Measurements from ENCODE around the gene TCTA. TPM values are rescaled to one million over a fixed set of nuclear protein-coding genes. Genes with fewer than 3 reads are reported as not detected.
"Not testable (repeated sequence)": the region's sequence is repeated elsewhere in the genome, so short reads cannot be mapped to it uniquely, and the experiment has no call there.

TCTA gene
- total RNA-seq, 4 donors from 2014 or later = 50.4 to 177 (median 94.8) TPM

- Histone ChIP-seq H3K27ac (peak overlapping the region in 2 of 3 donors; percentile 16 to 66), H3K36me3 (no peaks in the 10 kb centered on the region), H3K4me1 (peaks cover 51 to 81% of the 10 kb centered on the region in 2 donors), H3K4me3 (replicated peaks in 1 of 3) (no peak overlapping the region), H3K9me3 (no peaks in the 10 kb centered on the region), H3K27me3 (no peaks in the 10 kb centered on the region)
- WGBS, 2 donors = 24 to 45% methylated on average over 2 of the region's 2 CpGs
- intact Hi-C loops (cut with DNase I) = no loop called here
- TF ChIP-seq CTCF (IDR thresholded peaks at IDR 0.05) = no peak
- TF ChIP-seq POLR2A (IDR thresholded peaks at IDR 0.05) = no peak
- DNase-seq = peak; percentile 70 to 80
Measured at GRCh38 chr3:49401766-49402165, 10.5 kb upstream of the TCTA start.

GRCh38 chr3:49403891-49404290 is 8.3 kb upstream of the TCTA start:
- Histone ChIP-seq H3K9me3 (no peaks in the 10 kb centered on the region), H3K36me3 (no peaks in the 10 kb centered on the region), H3K4me1 (peaks cover 49 to 89% of the 10 kb centered on the region in 2 donors), H3K4me3 (replicated peaks in 1 of 3) (no peak overlapping the region), H3K27ac (no peak overlapping the region), H3K27me3 (no peaks in the 10 kb centered on the region)
- intact Hi-C loops (cut with DNase I) = no loop called here
- WGBS, 2 donors = 94 to 96% methylated on average over 4 to 5 of the region's 5 CpGs
- TF ChIP-seq CTCF (IDR thresholded peaks at IDR 0.05) = no peak
- TF ChIP-seq POLR2A (IDR thresholded peaks at IDR 0.05) = no peak
- DNase-seq = no peak

- H3K9me3 ChIP-seq; H3K4me3 ChIP-seq (replicated peaks in 1 of 3); H3K36me3 ChIP-seq; H3K27me3 ChIP-seq; intact Hi-C loops (cut with DNase I): not testable (repeated sequence)
- Histone ChIP-seq H3K27ac (peak overlapping the region; percentile 9 to 68 (median 61)), H3K4me1 (peaks cover 66 to 88% of the 10 kb centered on the region in 2 donors)
- DNase-seq = peak; percentile 88
- 15 to 21% methylated on average over 9 of the region's 9 CpGs for WGBS, 2 donors
Measured at GRCh38 chr3:49405570-49405969, 6.7 kb upstream of the TCTA start.

- Histone ChIP-seq H3K36me3 (no peaks in the 10 kb centered on the region), H3K4me1 (peaks cover 59 to 79% of the 10 kb centered on the region in 2 donors), H3K27ac (peak overlapping the region; percentile 9 to 64 (median 61)), H3K27me3 (no peaks in the 10 kb centered on the region), H3K9me3 (no peaks in the 10 kb centered on the region), H3K4me3 (replicated peaks in 1 of 3) (no peak overlapping the region)
- TF ChIP-seq POLR2A (IDR thresholded peaks at IDR 0.05) = no peak
- TF ChIP-seq CTCF (IDR thresholded peaks at IDR 0.05) = no peak
- DNase-seq = no peak
- WGBS, 2 donors = 62 to 65% methylated on average over 17 of the region's 17 CpGs
- intact Hi-C loops (cut with DNase I) = no loop called here
Measured at GRCh38 chr3:49406571-49407565, 5.4 kb upstream of the TCTA start.

GRCh38 chr3:49410066-49410845 is 2.0 kb upstream of the TCTA start:
- Histone ChIP-seq H3K27ac (peak overlapping the region in 2 of 3 donors; percentile 34 to 89), H3K4me3 (replicated peaks in 1 of 3) (peak overlapping the region in 2 of 3 donors; percentile 68 to 91), H3K27me3 (no peaks in the 10 kb centered on the region), H3K9me3 (no peaks in the 10 kb centered on the region), H3K4me1 (peaks cover 53 to 58% of the 10 kb centered on the region in 2 donors), H3K36me3 (peaks cover 0 to 4% of the 10 kb centered on the region in 2 donors)
- WGBS, 2 donors = 30 to 39% methylated on average over 4 of the region's 4 CpGs
- intact Hi-C loops (cut with DNase I) = loop anchor here (5.0 kb wide), 1 partner anchor 53 kb away; the partner anchor contains the start of gene GPX1
- no peak for TF ChIP-seq POLR2A (IDR thresholded peaks at IDR 0.05)
- TF ChIP-seq CTCF (IDR thresholded peaks at IDR 0.05) = no peak
- no peak for DNase-seq
